Measurements from ENCODE around the gene GFOD1. TPM values are rescaled to one million over a fixed set of nuclear protein-coding genes. Genes with fewer than 3 reads are reported as not detected.
A peak's percentile ranks its signal among the peaks of the same experiment; 100 is the strongest.

GFOD1 gene
- total and polyA plus RNA-seq, 9 donors = 1.4 to 9.2 (median 3.7) TPM

GRCh38 chr6:13488896-13489237, 1.5 kb upstream of the GFOD1 start:
- Histone ChIP-seq H3K27ac (no peak overlapping the region), H3K4me3 (no peak overlapping the region), H3K27me3 (no peaks in the 10 kb centered on the region), H3K4me1 (ENCODE audit: insufficient read depth) (peaks cover 7% of the 10 kb centered on the region), H3K36me3 (no peaks in the 10 kb centered on the region), H3K9me3 (no peaks in the 10 kb centered on the region)
- WGBS, 3 donors = 74 to 76% (median 75%) methylated on average over 8 of the region's 8 CpGs
- DNase-seq = peak in 2 of 5 donors; percentile 26 to 39
- TF ChIP-seq EP300 (IDR thresholded peaks at IDR 0.05) (no peak), POLR2A (IDR thresholded peaks at IDR 0.05) (no peak)
- TF ChIP-seq, protein P1, sequence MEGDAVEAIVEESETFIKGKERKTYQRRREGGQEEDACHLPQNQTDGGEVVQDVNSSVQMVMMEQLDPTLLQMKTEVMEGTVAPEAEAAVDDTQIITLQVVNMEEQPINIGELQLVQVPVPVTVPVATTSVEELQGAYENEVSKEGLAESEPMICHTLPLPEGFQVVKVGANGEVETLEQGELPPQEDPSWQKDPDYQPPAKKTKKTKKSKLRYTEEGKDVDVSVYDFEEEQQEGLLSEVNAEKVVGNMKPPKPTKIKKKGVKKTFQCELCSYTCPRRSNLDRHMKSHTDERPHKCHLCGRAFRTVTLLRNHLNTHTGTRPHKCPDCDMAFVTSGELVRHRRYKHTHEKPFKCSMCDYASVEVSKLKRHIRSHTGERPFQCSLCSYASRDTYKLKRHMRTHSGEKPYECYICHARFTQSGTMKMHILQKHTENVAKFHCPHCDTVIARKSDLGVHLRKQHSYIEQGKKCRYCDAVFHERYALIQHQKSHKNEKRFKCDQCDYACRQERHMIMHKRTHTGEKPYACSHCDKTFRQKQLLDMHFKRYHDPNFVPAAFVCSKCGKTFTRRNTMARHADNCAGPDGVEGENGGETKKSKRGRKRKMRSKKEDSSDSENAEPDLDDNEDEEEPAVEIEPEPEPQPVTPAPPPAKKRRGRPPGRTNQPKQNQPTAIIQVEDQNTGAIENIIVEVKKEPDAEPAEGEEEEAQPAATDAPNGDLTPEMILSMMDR (IDR thresholded peaks at IDR 0.05) = no peak
- intact Hi-C loops (cut with DNase I) = no loop called here

GRCh38 chr6:13488015-13488895, 855 bp upstream of the GFOD1 start:
- 12 to 14% (median 14%) methylated on average over 56 to 57 of the region's 57 CpGs for WGBS, 3 donors
- TF ChIP-seq POLR2A (IDR thresholded peaks at IDR 0.05) (no peak), EP300 (IDR thresholded peaks at IDR 0.05) (no peak)
- TF ChIP-seq, protein P1 (IDR thresholded peaks at IDR 0.05) = no peak

DNA sequence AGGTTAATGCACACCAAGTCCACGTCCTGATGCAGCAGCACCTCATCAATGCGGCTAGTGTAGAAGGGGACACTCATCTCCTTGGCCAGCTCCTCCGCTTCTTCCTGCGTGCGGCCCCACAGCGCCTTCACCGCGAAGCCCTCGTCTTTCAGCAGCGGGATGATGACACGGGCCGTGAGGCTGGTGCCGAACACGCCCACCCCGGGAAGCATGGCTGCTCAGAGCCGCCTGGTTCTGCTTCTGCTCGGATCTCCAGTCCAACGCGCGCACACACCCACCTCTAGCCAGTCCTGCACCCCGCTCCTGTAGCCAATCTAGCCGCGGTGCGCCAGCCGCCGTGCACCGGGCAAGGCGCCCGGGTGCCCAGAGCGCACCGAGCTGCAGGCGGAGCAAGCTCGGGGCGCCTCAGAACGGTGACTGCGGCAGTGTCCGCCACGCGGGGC, 700 bp downstream of the GFOD1 start:
- Histone ChIP-seq H3K4me3 (peak overlapping the region; percentile 70), H3K27ac (peak overlapping the region; percentile 17 to 65), H3K4me1 (ENCODE audit: insufficient read depth) (peaks cover 7% of the 10 kb centered on the region), H3K27me3 (no peaks in the 10 kb centered on the region), H3K36me3 (no peaks in the 10 kb centered on the region), H3K9me3 (no peaks in the 10 kb centered on the region)
- TF ChIP-seq POLR2A (IDR thresholded peaks at IDR 0.05) = no peak
- no peak for TF ChIP-seq EP300 (IDR thresholded peaks at IDR 0.05)
- TF ChIP-seq, protein P1 (IDR thresholded peaks at IDR 0.05) = no peak
- 0 to 1% (median 0%) methylated on average over 36 to 39 of the region's 39 CpGs for WGBS, 3 donors
- intact Hi-C loops (cut with DNase I) = no loop called here
- DNase-seq = peak; percentile 17 to 57 (median 40)

More at GRCh38 chr6:13488015-13488895, 855 bp upstream of the GFOD1 start:
- H3K27ac ChIP-seq = peak overlapping the region in 1 of 2 donors; percentile 57
- no peaks in the 10 kb centered on the region for H3K36me3 ChIP-seq
- peak; percentile 32 to 72 (median 64) for DNase-seq
- no peaks in the 10 kb centered on the region for H3K27me3 ChIP-seq
- H3K9me3 ChIP-seq = no peaks in the 10 kb centered on the region
- peaks cover 7% of the 10 kb centered on the region for H3K4me1 ChIP-seq (ENCODE audit: insufficient read depth)
- peak overlapping the region; percentile 49 for H3K4me3 ChIP-seq
- intact Hi-C loops (cut with DNase I) = no loop called here

DNA sequence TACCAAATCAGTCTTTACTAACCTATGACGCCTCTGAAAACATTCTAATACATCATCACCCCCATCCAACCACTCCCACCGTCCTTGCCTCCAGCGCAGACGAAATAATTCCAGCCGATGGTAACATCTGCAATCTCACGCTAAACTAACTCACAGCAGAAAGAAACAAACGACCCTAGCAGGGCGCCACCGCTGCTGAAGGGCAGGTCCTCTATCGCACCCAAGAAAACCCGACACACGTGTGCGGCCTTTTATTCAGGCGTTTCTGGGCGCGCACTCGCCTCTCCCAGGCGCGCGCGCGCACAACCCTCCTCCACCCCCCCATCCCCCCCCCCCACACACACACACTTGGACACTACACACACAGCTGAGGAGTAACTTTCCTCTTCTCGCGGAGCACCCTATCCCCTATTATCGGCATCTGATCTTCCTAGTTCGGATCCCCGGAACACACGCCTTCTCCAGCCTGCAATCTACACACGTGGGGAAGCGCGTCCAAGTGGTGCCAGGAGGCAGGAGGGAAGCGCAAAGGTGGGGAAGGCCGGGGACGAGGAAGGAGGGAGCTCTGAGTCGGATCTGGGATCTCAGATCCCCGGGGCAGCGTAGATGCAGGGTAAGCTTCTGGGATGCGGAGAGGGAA, 1.4 kb downstream of the GFOD1 start:
- Histone ChIP-seq H3K36me3 (no peaks in the 10 kb centered on the region), H3K27ac (no peak overlapping the region), H3K4me3 (peak overlapping the region; percentile 70), H3K4me1 (ENCODE audit: insufficient read depth) (peaks cover 7% of the 10 kb centered on the region), H3K27me3 (no peaks in the 10 kb centered on the region), H3K9me3 (no peaks in the 10 kb centered on the region)
- intact Hi-C loops (cut with DNase I) = no loop called here
- TF ChIP-seq EP300 (IDR thresholded peaks at IDR 0.05) (no peak), POLR2A (IDR thresholded peaks at IDR 0.05) (no peak)
- TF ChIP-seq, protein P1 (IDR thresholded peaks at IDR 0.05) = no peak
- DNase-seq = peak in 4 of 5 donors; percentile 11 to 46 (median 28)
- WGBS, 3 donors = 0 to 1% (median 0%) methylated on average over 38 of the region's 38 CpGs

Data from ovary (tissue), 9 donors.